ENCODE measurements around the gene SLC9A9.

- TF ChIP-seq REST (IDR thresholded peaks at IDR 0.05; ENCODE audit: low read depth, low read length) (no peak), POLR2AphosphoS5 (IDR thresholded peaks at IDR 0.05; ENCODE audit: low read length) (no peak), POLR2A (IDR thresholded peaks at IDR 0.05; ENCODE audit: low read depth, low read length) (no peak), EZH2 (IDR thresholded peaks at IDR 0.05; ENCODE audit: borderline replicate concordance, control insufficient read depth, low read depth, low read length) (no peak), CTCF (IDR thresholded peaks at IDR 0.05 in 2 of 3, conservative IDR thresholded peaks at IDR 0.05 in 1 of 3; ENCODE audit: control insufficient read depth in 2 of 3, extremely low read depth in 1 of 3, insufficient read depth in 1 of 3, low read depth in 3 of 3, low read length in 3 of 3) (no peak), ESRRA (IDR thresholded peaks at IDR 0.05; ENCODE audit: low read length) (no peak), CBFB (IDR thresholded peaks at IDR 0.05; ENCODE audit: low read depth) (no peak), KDM1A (IDR thresholded peaks at IDR 0.05; ENCODE audit: borderline replicate concordance) (no peak), ZBTB33 (IDR thresholded peaks at IDR 0.05) (no peak)
Measured at GRCh38 chr3:143384076-143384475, 464.2 kb downstream of the SLC9A9 start.
